WTC11 (cell line): Measurements from ENCODE around the gene LAMA1.

ENCODE experiments used
- IRF2 ChIP-seq: sonication (generic); formaldehyde crosslinking; IDR thresholded peaks from 2 replicates; pipeline ENCODE4 v1.8.0; 2022; ENCODE audit warnings: low read depth, missing genetic modification reagents, borderline replicate concordance
- NFE2L1 ChIP-seq: sonication (generic); formaldehyde crosslinking; IDR thresholded peaks from 2 replicates; pipeline ENCODE4 v1.8.1; 2023; ENCODE audit warnings: missing genetic modification reagents
- SMAD3 ChIP-seq: sonication (generic); formaldehyde crosslinking; IDR thresholded peaks from 2 replicates; pipeline ENCODE4 v1.8.0; 2022; ENCODE audit warnings: missing genetic modification reagents, mild to moderate bottlenecking, borderline replicate concordance
- TEAD1 ChIP-seq: sonication (generic); formaldehyde crosslinking; IDR thresholded peaks from 2 replicates; pipeline ENCODE4 v1.8.0; 2022; ENCODE audit warnings: mild to moderate bottlenecking, missing genetic modification reagents
- TEAD4 ChIP-seq: sonication (generic); formaldehyde crosslinking; IDR thresholded peaks from 2 replicates; pipeline ENCODE4 v1.8.0; 2022; ENCODE audit warnings: mild to moderate bottlenecking, missing genetic modification reagents
- ZNF416 ChIP-seq: fragments of 250-450 bp; sonication (Bioruptor Pico); IDR thresholded peaks from 2 replicates; pipeline ENCODE4 v1.9.0; 2021; ENCODE audit warnings: mild to moderate bottlenecking, inconsistent platforms
- TF ChIP-seq, protein P1 (sequence below): sonication (generic); formaldehyde crosslinking; IDR thresholded peaks from 2 replicates; pipeline ENCODE4 v1.8.0; 2022; ENCODE audit warnings: mild to moderate bottlenecking, missing genetic modification reagents
- TF ChIP-seq, protein P2 (sequence below): fragments of 200-600 bp; IDR thresholded peaks from 2 replicates; pipeline ENCODE4 v1.8.0; 2022; ENCODE audit warnings: antibody characterized with exemption
- TF ChIP-seq, protein P3 (sequence below): sonication (generic); formaldehyde crosslinking; IDR thresholded peaks from 2 replicates; pipeline ENCODE4 v1.8.1; 2023; ENCODE audit warnings: mild to moderate bottlenecking, moderate library complexity, missing genetic modification reagents
- TF ChIP-seq, protein P4 (sequence below): fragments of 250-450 bp; sonication (Bioruptor Pico); IDR thresholded peaks from 2 replicates; pipeline ENCODE4 v1.9.0; 2021; ENCODE audit warnings: mild to moderate bottlenecking
- TF ChIP-seq, protein P5 (sequence below): sonication (generic); formaldehyde crosslinking; IDR thresholded peaks from 2 replicates; pipeline ENCODE4 v1.8.0; 2022; ENCODE audit warnings: mild to moderate bottlenecking, missing genetic modification reagents
- TF ChIP-seq, protein P6 (sequence below): sonication (generic); formaldehyde crosslinking; conservative IDR thresholded peaks from 2 replicates; pipeline ENCODE4 v1.8.1; 2023; ENCODE audit warnings: mild to moderate bottlenecking, low read depth, missing genetic modification reagents, moderate library complexity

DNA sequence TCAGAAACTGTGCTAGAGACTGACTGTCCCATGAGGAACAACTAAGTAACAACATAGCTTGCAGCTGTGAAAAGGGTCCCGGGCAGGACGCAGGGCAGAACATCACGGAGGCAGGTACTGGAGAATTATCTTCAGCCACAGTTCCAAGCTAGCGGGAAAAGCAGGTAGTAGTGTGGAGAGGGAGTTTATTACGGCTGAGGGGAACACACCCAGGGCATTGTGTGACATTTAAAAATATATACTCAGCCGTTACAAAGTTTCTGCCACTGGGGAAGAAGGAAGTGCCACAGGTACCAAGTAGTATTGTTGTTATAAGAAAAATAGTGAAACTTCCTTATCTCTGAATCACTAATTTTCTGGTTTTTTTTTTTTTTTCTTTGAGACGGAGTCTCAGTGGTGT lies 179.6 kb downstream of the LAMA1 start:
- TF ChIP-seq, protein P1, sequence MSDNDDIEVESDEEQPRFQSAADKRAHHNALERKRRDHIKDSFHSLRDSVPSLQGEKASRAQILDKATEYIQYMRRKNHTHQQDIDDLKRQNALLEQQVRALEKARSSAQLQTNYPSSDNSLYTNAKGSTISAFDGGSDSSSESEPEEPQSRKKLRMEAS (CRISPR knock-in tag), result no peak
- TF ChIP-seq, protein P2, sequence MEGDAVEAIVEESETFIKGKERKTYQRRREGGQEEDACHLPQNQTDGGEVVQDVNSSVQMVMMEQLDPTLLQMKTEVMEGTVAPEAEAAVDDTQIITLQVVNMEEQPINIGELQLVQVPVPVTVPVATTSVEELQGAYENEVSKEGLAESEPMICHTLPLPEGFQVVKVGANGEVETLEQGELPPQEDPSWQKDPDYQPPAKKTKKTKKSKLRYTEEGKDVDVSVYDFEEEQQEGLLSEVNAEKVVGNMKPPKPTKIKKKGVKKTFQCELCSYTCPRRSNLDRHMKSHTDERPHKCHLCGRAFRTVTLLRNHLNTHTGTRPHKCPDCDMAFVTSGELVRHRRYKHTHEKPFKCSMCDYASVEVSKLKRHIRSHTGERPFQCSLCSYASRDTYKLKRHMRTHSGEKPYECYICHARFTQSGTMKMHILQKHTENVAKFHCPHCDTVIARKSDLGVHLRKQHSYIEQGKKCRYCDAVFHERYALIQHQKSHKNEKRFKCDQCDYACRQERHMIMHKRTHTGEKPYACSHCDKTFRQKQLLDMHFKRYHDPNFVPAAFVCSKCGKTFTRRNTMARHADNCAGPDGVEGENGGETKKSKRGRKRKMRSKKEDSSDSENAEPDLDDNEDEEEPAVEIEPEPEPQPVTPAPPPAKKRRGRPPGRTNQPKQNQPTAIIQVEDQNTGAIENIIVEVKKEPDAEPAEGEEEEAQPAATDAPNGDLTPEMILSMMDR, result no peak
- TF ChIP-seq NFE2L1 (CRISPR knock-in tag), result no peak
- TF ChIP-seq, protein P3, sequence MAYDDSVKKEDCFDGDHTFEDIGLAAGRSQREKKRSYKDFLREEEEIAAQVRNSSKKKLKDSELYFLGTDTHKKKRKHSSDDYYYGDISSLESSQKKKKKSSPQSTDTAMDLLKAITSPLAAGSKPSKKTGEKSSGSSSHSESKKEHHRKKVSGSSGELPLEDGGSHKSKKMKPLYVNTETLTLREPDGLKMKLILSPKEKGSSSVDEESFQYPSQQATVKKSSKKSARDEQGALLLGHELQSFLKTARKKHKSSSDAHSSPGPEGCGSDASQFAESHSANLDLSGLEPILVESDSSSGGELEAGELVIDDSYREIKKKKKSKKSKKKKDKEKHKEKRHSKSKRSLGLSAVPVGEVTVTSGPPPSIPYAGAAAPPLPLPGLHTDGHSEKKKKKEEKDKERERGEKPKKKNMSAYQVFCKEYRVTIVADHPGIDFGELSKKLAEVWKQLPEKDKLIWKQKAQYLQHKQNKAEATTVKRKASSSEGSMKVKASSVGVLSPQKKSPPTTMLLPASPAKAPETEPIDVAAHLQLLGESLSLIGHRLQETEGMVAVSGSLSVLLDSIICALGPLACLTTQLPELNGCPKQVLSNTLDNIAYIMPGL (CRISPR knock-in tag), result no peak
- no peak for TF ChIP-seq TEAD1 (CRISPR knock-in tag)
- TF ChIP-seq, protein P4, sequence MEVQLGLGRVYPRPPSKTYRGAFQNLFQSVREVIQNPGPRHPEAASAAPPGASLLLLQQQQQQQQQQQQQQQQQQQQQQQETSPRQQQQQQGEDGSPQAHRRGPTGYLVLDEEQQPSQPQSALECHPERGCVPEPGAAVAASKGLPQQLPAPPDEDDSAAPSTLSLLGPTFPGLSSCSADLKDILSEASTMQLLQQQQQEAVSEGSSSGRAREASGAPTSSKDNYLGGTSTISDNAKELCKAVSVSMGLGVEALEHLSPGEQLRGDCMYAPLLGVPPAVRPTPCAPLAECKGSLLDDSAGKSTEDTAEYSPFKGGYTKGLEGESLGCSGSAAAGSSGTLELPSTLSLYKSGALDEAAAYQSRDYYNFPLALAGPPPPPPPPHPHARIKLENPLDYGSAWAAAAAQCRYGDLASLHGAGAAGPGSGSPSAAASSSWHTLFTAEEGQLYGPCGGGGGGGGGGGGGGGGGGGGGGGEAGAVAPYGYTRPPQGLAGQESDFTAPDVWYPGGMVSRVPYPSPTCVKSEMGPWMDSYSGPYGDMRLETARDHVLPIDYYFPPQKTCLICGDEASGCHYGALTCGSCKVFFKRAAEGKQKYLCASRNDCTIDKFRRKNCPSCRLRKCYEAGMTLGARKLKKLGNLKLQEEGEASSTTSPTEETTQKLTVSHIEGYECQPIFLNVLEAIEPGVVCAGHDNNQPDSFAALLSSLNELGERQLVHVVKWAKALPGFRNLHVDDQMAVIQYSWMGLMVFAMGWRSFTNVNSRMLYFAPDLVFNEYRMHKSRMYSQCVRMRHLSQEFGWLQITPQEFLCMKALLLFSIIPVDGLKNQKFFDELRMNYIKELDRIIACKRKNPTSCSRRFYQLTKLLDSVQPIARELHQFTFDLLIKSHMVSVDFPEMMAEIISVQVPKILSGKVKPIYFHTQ (CRISPR knock-in tag), result no peak
- TF ChIP-seq ZNF416 (CRISPR knock-in tag), result no peak
- TF ChIP-seq, protein P5, sequence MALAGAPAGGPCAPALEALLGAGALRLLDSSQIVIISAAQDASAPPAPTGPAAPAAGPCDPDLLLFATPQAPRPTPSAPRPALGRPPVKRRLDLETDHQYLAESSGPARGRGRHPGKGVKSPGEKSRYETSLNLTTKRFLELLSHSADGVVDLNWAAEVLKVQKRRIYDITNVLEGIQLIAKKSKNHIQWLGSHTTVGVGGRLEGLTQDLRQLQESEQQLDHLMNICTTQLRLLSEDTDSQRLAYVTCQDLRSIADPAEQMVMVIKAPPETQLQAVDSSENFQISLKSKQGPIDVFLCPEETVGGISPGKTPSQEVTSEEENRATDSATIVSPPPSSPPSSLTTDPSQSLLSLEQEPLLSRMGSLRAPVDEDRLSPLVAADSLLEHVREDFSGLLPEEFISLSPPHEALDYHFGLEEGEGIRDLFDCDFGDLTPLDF (CRISPR knock-in tag), result no peak
- TF ChIP-seq, protein P6, sequence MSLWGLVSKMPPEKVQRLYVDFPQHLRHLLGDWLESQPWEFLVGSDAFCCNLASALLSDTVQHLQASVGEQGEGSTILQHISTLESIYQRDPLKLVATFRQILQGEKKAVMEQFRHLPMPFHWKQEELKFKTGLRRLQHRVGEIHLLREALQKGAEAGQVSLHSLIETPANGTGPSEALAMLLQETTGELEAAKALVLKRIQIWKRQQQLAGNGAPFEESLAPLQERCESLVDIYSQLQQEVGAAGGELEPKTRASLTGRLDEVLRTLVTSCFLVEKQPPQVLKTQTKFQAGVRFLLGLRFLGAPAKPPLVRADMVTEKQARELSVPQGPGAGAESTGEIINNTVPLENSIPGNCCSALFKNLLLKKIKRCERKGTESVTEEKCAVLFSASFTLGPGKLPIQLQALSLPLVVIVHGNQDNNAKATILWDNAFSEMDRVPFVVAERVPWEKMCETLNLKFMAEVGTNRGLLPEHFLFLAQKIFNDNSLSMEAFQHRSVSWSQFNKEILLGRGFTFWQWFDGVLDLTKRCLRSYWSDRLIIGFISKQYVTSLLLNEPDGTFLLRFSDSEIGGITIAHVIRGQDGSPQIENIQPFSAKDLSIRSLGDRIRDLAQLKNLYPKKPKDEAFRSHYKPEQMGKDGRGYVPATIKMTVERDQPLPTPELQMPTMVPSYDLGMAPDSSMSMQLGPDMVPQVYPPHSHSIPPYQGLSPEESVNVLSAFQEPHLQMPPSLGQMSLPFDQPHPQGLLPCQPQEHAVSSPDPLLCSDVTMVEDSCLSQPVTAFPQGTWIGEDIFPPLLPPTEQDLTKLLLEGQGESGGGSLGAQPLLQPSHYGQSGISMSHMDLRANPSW (CRISPR knock-in tag), result no peak
- no peak for TF ChIP-seq TEAD4 (CRISPR knock-in tag)
- no peak for TF ChIP-seq SMAD3
- no peak for TF ChIP-seq IRF2
